ENCODE results near the gene SCN4A.
A peak's percentile ranks its signal among the peaks of the same experiment; 100 is the strongest.

Gene SCN4A

GRCh38 chr17:63999680-64000531, 27.2 kb upstream of the SCN4A start:
- TF ChIP-seq CTCF (conservative IDR thresholded peaks at IDR 0.05; ENCODE audit: low read depth, low read length) = no peak
- no peak overlapping the region for H3K4me3 ChIP-seq (ENCODE audit: low read length)
- no peak for DNase-seq (ENCODE audit: low read depth)

DNA sequence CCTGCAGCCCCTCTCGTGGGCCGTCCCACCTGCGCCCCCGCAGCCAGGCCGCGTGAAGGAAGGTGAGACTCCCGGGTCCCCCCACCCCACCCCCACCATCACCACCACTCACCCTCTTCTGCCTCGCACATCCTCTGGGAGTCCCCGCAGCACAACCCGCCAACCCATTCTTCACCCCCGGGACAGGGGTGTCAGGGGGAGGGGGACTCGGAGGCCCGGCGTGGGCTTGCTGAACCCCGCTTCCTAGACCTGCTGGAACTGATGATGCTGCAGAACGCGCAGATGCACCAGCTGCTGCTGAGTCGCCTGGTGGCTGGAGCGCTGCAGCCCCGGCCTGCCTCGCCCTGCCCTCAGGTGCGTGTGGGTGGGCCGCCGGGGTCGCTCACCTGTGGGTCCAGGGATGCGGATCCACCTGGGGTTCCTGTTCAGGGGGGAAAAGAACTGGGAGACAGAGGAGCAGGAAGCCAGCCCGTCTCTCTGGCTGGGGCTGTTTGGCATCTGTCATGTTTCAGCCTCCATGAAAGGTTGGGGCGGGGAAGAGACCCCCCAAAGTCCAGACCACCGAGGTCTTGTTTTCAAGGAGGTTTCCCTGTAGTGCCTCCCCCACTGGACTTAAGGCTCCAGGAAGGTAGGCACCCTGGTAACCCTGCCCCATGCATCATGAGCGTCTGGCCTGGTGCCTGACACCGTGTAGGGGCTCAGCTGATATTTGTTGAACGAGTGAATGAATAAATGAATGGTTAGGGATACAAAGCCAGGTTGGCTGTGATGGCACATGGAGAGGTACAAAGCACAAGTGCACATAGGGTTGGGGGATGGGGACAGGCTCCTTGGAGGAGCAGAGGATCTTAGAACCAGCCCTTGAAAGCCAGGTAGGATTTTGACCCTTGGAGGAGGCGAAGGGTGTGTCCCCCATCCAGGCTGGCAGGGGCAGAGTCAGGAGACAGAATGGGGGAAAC, 26.3 kb upstream of the SCN4A start:
- no peak for DNase-seq (ENCODE audit: low read depth)

DNA sequence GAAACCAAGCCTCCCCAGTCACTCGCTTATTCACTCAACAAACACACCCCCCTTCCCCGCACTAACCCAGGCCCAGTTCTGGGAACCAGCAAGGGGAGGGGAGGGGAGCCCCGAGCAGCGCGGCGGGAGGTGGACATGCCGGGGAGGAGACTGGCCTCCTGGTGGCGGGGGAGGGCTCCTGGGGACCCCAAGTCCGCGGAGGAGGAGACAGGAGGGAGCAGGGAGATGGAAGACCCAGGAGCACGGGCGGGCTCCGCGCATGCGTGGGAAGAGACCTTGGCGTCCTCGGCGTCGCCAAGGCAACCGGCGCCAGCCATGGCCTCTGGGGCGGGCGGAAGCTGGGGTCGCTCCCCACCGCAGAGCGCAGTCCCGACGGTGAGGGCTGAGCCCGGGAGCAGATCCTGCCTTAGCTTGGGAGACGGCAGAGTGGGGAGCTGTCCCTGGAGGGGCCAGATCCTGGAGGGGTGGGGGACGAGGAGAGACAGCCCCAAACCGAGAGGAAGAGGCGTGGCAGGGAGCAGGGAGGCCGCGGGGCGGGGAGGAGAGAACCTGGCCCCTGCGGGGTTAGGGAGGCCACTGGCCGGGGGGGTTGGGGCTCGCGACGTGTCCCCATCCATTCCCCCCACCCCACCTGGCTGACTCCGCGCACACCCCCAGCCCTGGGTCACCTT, 25.5 kb upstream of the SCN4A start, which contains the start of gene PRR29:
Gene PRR29, plus strand, starts transcription at position 302 of the 671 bp plus-strand sequence. Its CDS starts 14 bp downstream, at position 316.
- DNase-seq (ENCODE audit: low read depth) = no peak
- peak within 1 kb of the TSS; percentile 77 for H3K4me3 ChIP-seq (ENCODE audit: low read length)
- TF ChIP-seq CTCF (conservative IDR thresholded peaks at IDR 0.05; ENCODE audit: low read depth, low read length) = no peak

More for the DNA sequence above, 26.3 kb upstream of the SCN4A start:
- peak overlapping the region; percentile 77 for H3K4me3 ChIP-seq (ENCODE audit: low read length)
- TF ChIP-seq CTCF (conservative IDR thresholded peaks at IDR 0.05; ENCODE audit: low read depth, low read length) = no peak

GRCh38 chr17:63997341-63998048, 24.8 kb upstream of the SCN4A start:
- TF ChIP-seq CTCF (conservative IDR thresholded peaks at IDR 0.05; ENCODE audit: low read depth, low read length) = no peak
- peak overlapping the region; percentile 77 for H3K4me3 ChIP-seq (ENCODE audit: low read length)
- DNase-seq (ENCODE audit: low read depth) = no peak

- H3K4me3 ChIP-seq (ENCODE audit: low read length) = no peak overlapping the region
- DNase-seq (ENCODE audit: low read depth) = no peak
- TF ChIP-seq CTCF (conservative IDR thresholded peaks at IDR 0.05; ENCODE audit: low read depth, low read length) = no peak
These were observed 23.9 kb upstream of the SCN4A start for GRCh38 chr17:63996430-63997182.
